Camera-type eye (tissue), 1 donor: ENCODE data around the gene CYTL1. TPM values are rescaled to one million over a fixed set of nuclear protein-coding genes. Genes with fewer than 3 reads are reported as not detected.

Experiments
- total RNA-seq: library from RNA; depleted of rRNA; stranded (reverse); fragments of >200 nt; gene quantifications from one replicate; pipeline ENCODE4 v1.2.3, GENCODE V29; 2014

CYTL1 gene, protein sequence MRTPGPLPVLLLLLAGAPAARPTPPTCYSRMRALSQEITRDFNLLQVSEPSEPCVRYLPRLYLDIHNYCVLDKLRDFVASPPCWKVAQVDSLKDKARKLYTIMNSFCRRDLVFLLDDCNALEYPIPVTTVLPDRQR
- total RNA-seq, result 12.9 TPM

DNA sequence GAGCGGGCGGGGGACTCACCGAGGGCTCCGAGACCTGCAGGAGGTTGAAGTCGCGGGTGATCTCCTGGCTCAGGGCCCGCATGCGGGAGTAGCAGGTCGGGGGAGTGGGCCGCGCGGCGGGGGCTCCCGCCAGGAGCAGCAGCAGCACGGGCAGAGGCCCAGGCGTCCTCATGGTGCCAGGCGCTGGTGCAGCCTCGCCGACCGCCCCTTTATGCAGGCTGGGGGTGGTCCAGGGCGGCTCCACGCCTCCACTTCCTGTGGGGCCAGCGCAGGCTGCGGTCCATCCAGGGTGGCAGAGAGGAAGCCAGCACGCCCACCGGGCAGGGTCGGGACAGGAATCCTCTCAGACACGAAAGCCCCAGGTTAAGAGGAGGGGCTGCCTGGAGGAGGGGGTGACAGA lies at the start of gene CYTL1:
Gene CYTL1, minus strand, starts transcription at position 185 of the 400 bp plus-strand sequence. Its CDS starts 13 bp downstream, at position 172.

DNA sequence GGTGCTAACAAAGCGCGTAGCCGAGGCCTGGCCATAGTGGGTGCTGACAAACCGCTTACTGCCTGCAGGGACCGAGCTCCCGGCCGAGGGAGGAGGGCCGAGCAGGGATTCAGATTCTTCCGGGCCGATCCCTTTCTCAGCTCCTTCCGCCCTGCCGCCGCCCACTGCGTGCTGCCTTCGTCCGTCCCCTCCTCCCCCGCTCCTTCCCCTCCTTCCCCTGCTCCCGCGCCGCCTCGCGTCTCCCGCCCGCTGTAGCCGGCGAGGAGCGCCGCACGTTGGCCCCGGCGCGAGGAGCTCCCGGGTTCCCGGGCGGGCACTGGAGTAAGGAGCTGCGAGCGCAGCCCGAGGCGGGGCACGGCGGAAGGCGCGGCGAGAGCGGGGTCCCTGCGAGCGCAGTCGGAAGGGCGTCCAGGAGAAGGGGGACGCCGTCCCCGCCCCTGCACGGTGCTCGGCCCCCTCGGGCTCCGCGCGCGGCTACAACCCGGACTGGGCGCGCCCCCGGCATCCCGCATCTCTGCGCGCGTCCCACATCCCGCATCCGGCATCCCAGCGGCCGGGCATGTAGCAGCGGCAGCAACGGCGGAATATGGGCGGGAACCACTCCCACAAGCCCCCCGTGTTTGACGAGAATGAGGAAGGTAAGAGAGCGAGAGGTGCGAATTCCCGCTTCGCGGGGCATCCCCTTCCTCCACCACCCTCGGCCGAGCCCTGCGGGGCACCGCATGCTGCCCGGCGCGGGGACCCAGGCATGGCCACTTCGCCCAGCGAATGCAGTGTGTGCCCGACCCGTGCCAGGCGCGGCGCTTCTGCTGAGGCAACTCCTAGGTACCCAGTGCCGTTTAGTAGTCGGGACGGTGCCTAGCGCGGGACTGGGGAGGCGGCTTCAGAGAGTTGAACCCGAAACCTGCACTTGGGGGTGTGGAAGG lies 32.3 kb upstream of the CYTL1 start, which contains the start of gene STK32B:
Gene STK32B, plus strand, starts transcription at position 203 of the 926 bp plus-strand sequence.

Other genes starting within 250 kb of the CYTL1 start
- gene MSX1, start 159.8 kb downstream of the CYTL1 start, total RNA-seq, result 4.1 TPM
- gene STK32B, start 32.0 kb upstream of the CYTL1 start, total RNA-seq, result 11.7 TPM